Motor neuron (in vitro differentiated cells): ENCODE data around the gene PRUNE2. TPM values are rescaled to one million over a fixed set of nuclear protein-coding genes. Genes with fewer than 3 reads are reported as not detected.
"Not testable (repeated sequence)": the region's sequence is repeated elsewhere in the genome, so short reads cannot be mapped to it uniquely, and the experiment has no call there.

Experiments
- ATAC-seq, 8 experiments: fragments of 200-7000 bp; cut with Tn5 transposase; replicated peaks in 6 of 8; 2 replicates each; pipeline ENCODE4 v1.8.0; 2021; ENCODE audit warnings: mild to moderate bottlenecking in 8 of 8, moderate library complexity in 8 of 8
- H3K27ac ChIP-seq, 2 donors: fragments of 250-450 bp; sonication (Bioruptor Pico); 2 replicates each; pipeline ENCODE4 v1.9.0; 2021; ENCODE audit warnings: antibody characterized with exemption in 2 of 2, mild to moderate bottlenecking in 2 of 2, moderate library complexity in 1 of 2
- H3K4me1 ChIP-seq, 2 donors: fragments of 250-450 bp; sonication (Bioruptor Pico); replicated peaks in 1 of 2; 2 replicates each; pipeline ENCODE4 v1.6.1; 2021; ENCODE audit warnings: antibody characterized with exemption in 2 of 2, mild to moderate bottlenecking in 2 of 2, moderate library complexity in 1 of 2
- H3K4me3 ChIP-seq, 5 donors: fragments of 250-450 bp; sonication (Bioruptor Pico); 2 replicates each; pipeline ENCODE4 v1.9.0; 2021; ENCODE audit warnings: antibody characterized with exemption in 5 of 5, mild to moderate bottlenecking in 5 of 5, moderate library complexity in 4 of 5
- WGBS, 10 experiments: fragments of 450-650 bp; shearing (Covaris generic); methylation state at CpG; one replicate each; pipeline ENCODE4 v1.0.0; 2022; 5-methylcytosine and 5-hydroxymethylcytosine counted together
- in situ Hi-C, 9 experiments: fragments of 400-800 bp; cut with MboI; loops; one replicate each; pipeline ENCODE4 v1.15.0; 2021; ENCODE audit warnings: low sequenced_read_pairs in 9 of 9, low pct_unique_long_range_greater_than_20kb in 2 of 9; ENCODE audit not compliant: unreplicated experiment in 9 of 9
- total RNA-seq, 8 experiments: library from RNA; unstranded; fragments of 300-600 nt; gene quantifications; 2 replicates each; pipeline versions ENCODE4 v1.2.3 to v1.2.4, GENCODE V29; 2022

Gene PRUNE2
- total RNA-seq, 8 experiments from 2014 or later = 0.56 to 54.5 (median 11.4) TPM

GRCh38 chr9:76603931-76604570 lies 301.9 kb downstream of the PRUNE2 start:
- H3K4me1 ChIP-seq = no peaks in the 10 kb centered on the region
- 57 to 94% (median 88%) methylated on average over 1 to 3 of the region's 3 CpGs; no CpG with 5 or more reads in 3 of the 10 experiments for WGBS, 10 experiments
- in situ Hi-C loops = no loop called here
- H3K27ac ChIP-seq = no peak overlapping the region
- no peak for ATAC-seq
- no peak overlapping the region for H3K4me3 ChIP-seq

- Histone ChIP-seq H3K4me3 (no peak overlapping the region), H3K4me1 (no peaks in the 10 kb centered on the region), H3K27ac (no peak overlapping the region)
- no peak for ATAC-seq
- in situ Hi-C loops = no loop called here
Measured at GRCh38 chr9:76603448-76603895, 302.4 kb downstream of the PRUNE2 start.

GRCh38 chr9:76602199-76602598 lies 303.7 kb downstream of the PRUNE2 start:
- Histone ChIP-seq H3K4me3 (no peak overlapping the region), H3K4me1 (no peaks in the 10 kb centered on the region), H3K27ac (no peak overlapping the region)
- in situ Hi-C loops = no loop called here
- 71 to 100% (median 83%) methylated on average over 1 of the region's 1 CpG; no CpG with 5 or more reads in 5 of the 10 experiments for WGBS, 10 experiments
- no peak for ATAC-seq

GRCh38 chr9:76600007-76600615 lies 305.8 kb downstream of the PRUNE2 start:
- peak in 4 of 8 experiments; percentile 42 to 85 (median 66) for ATAC-seq
- 0 to 31% (median 18%) methylated on average over 1 to 2 of the region's 2 CpGs; no CpG with 5 or more reads in 2 of the 10 experiments for WGBS, 10 experiments
- in situ Hi-C loops = no loop called here
- Histone ChIP-seq H3K4me1 (no peaks in the 10 kb centered on the region), H3K4me3 (no peak overlapping the region), H3K27ac (no peak overlapping the region)

GRCh38 chr9:76598981-76599380 lies 306.9 kb downstream of the PRUNE2 start:
- WGBS, 10 experiments = 56 to 100% (median 84%) methylated on average over 2 to 4 of the region's 4 CpGs; no CpG with 5 or more reads in 3 of the 10 experiments
- Histone ChIP-seq H3K27ac (no peak overlapping the region), H3K4me3 (no peak overlapping the region), H3K4me1 (no peaks in the 10 kb centered on the region)
- ATAC-seq = no peak
- in situ Hi-C loops = no loop called here

- no peak for ATAC-seq
- no peak overlapping the region for H3K4me3 ChIP-seq
- 38 to 80% (median 57%) methylated on average over 1 to 3 of the region's 3 CpGs; no CpG with 5 or more reads in 2 of the 10 experiments for WGBS, 10 experiments
- in situ Hi-C loops = no loop called here
- H3K4me1 ChIP-seq = no peaks in the 10 kb centered on the region
- no peak overlapping the region for H3K27ac ChIP-seq
Measured at GRCh38 chr9:76595645-76596044, 310.3 kb downstream of the PRUNE2 start.

- in situ Hi-C loops = no loop called here
- WGBS, 10 experiments = 13 to 100% (median 56%) methylated on average over 1 to 3 of the region's 4 CpGs; no CpG with 5 or more reads in 2 of the 10 experiments
- no peak overlapping the region for H3K4me3 ChIP-seq
- ATAC-seq = no peak
- no peaks in the 10 kb centered on the region for H3K4me1 ChIP-seq
- H3K27ac ChIP-seq = no peak overlapping the region
Measured at GRCh38 chr9:76594764-76595424, 311.0 kb downstream of the PRUNE2 start.

GRCh38 chr9:76593961-76594735 lies 311.8 kb downstream of the PRUNE2 start:
- in situ Hi-C loops, H3K4me3 ChIP-seq, H3K4me1 ChIP-seq, H3K27ac ChIP-seq, ATAC-seq: not testable (repeated sequence)
- WGBS, 10 experiments = 0 to 100% (median 59%) methylated on average over 1 to 4 of the region's 4 CpGs

- ATAC-seq = no peak
- in situ Hi-C loops = no loop called here
- no peak overlapping the region for H3K4me3 ChIP-seq
- WGBS, 10 experiments = 0 to 60% (median 8%) methylated on average over 1 to 2 of the region's 2 CpGs; no CpG with 5 or more reads in 3 of the 10 experiments
- no peak overlapping the region for H3K27ac ChIP-seq
- H3K4me1 ChIP-seq = no peaks in the 10 kb centered on the region
Measured at GRCh38 chr9:76592974-76593347, 313.0 kb downstream of the PRUNE2 start.

GRCh38 chr9:76592091-76592973 lies 313.6 kb downstream of the PRUNE2 start:
- Histone ChIP-seq H3K4me3 (no peak overlapping the region), H3K27ac (no peak overlapping the region), H3K4me1 (no peaks in the 10 kb centered on the region)
- ATAC-seq = no peak
- 23 to 76% (median 32%) methylated on average over 1 to 6 of the region's 6 CpGs; no CpG with 5 or more reads in 1 of the 10 experiments for WGBS, 10 experiments
- in situ Hi-C loops = no loop called here

GRCh38 chr9:76591256-76591950 lies 314.5 kb downstream of the PRUNE2 start:
- H3K27ac ChIP-seq = no peak overlapping the region
- WGBS, 10 experiments = 55 to 100% (median 89%) methylated on average over 1 to 4 of the region's 4 CpGs
- in situ Hi-C loops = no loop called here
- ATAC-seq = no peak
- H3K4me3 ChIP-seq = no peak overlapping the region
- H3K4me1 ChIP-seq = no peaks in the 10 kb centered on the region

GRCh38 chr9:76588316-76588715 lies 317.6 kb downstream of the PRUNE2 start:
- Histone ChIP-seq H3K4me3 (no peak overlapping the region), H3K4me1 (no peaks in the 10 kb centered on the region), H3K27ac (no peak overlapping the region)
- no peak for ATAC-seq
- in situ Hi-C loops = no loop called here
